SK-N-DZ (cell line): ENCODE results near the gene HMG20A.

Source experiments
- DNase-seq: peaks from one replicate; pipeline ENCODE4 v3.0.0-alpha.2; 2015; ENCODE audit warnings: low spot score

Gene HMG20A

GRCh38 chr15:77426871-77427270 is 6.2 kb downstream of the HMG20A start:
- no peak for DNase-seq

- DNase-seq: no peak
Observed at GRCh38 chr15:77430213-77430612, 9.5 kb downstream of the HMG20A start.

DNA sequence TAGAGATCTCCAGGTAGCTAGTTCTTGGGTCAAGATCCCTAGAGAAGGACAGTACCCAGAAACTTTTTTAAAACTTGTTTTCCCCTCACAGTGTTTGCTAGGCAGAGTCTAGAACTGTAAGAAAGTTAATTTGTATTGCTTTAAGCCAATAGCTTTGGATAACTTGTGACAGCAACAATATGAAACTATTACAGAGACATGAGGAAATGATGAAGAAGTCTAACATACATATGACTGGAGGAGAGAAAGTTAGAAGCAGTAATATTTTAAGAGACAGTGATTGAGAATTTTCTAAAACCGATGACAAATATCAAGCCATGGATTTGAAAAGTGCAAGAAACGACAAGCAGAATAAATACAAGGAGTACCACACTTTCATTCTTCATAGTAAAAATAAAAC is 10.0 kb downstream of the HMG20A start:
- no peak for DNase-seq

DNA sequence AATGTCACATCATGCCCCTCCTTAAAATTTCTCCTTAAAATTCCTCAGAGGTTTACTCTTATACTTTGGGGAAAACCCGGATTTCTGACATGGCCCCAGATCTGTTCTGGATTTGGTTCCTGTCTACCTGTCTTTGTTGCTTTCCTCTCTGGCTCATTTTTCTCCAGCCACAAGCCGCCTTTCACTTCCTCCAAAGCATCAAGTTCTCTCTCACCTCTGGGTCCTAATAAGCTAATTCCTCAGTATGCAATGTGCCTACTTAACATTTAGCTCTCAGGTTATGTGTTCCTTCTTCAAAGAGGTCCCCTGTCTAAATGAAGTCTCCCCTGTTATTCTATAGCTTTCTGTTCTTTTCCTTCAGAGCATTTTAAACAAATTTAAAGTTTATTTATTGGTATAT is 16.1 kb downstream of the HMG20A start:
- DNase-seq: no peak

GRCh38 chr15:77437264-77437663 is 16.6 kb downstream of the HMG20A start:
- no peak for DNase-seq

DNA sequence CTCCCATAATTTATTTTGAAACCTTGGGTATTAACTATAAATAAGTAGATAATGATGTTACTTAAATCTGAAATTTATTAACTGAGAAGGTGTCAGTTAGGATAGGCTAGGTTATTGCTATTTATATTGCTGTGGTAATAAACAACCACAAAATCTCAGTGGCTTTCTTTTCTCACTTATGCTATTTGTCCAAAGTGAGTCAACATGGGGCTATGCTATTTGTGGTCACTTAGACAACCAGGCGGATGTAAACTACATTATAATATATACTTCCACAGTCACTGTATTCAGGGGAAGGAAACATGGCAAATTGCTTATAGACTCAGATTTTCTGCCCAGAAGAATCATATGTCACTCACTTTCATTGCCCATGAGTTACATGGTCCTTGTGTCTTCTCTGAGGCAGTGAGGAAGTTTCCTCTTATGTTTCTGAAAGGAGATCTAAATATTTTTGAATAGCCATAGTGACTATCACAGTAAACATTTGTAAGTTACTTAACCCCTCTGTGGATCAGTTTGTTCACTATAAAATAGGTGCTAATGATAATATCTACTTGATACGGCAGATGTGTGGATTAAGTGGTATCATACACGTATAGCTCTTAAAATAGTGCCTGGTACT is 19.8 kb downstream of the HMG20A start:
- no peak for DNase-seq

DNA sequence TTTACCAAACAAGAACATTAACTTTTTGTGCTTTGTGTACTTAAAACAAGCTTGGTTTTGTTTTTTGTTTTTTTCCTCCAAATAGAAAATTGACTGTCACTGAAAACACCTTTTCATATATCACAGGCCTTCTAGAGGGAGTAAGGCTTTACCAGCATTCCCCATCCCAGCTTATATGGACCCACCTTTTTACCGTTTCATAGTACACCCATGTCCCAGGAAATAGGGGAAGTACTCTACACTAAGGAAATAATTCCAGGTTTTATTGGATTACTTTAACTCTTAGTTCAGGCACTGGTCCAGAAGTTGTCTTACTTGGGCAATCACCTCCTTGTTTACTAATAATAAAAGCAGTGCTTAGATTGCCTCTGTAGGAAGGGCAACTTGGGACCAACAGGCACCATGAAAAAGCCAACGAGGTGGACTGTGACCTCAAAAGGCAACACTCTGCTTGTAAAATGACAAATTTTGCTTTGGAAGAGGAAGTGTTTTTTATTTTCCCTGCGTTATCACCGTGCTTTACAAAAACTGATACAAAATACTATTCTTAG is 26.2 kb downstream of the HMG20A start:
- no peak for DNase-seq

GRCh38 chr15:77454265-77454664 is 33.6 kb downstream of the HMG20A start:
- no peak for DNase-seq

- DNase-seq: no peak
Observed at GRCh38 chr15:77454951-77455350, 34.3 kb downstream of the HMG20A start.

- no peak for DNase-seq
Observed at GRCh38 chr15:77455696-77456321, 35.1 kb downstream of the HMG20A start.

- DNase-seq: no peak
Observed at GRCh38 chr15:77456746-77457145, 36.1 kb downstream of the HMG20A start.

DNA sequence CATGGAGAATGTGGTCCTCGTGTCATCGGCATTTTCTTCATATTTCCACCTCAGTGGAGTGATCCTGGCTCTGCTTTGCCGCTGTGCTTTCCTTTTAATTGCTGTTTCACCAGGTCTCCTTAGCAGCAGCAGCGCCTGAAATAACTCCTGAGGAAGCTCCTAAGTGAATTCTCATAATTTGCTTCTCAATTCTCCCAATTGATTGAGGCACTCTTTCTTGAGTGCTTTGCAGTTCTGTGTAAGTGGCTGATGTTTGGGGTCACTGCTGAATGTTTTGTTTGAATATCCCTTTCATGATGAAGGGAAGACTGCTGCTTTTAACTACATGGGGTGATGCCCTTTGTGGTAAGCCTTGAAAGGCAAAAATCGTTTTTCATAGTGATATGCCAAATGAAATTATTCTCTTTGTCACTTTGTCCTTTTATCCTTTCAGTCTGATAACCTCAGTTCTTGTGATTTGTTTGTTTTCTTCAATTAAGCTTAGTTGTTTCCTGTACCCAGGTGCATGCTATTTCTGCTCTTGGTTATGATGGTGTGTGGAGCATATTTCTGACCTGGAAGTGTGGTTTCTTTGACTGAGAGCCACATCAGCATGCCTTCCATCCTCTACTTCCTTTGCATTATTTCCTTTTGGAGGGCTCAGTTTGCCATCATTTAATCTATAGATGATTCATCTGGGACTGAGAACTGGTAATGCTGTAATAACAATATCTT is 36.7 kb downstream of the HMG20A start:
- no peak for DNase-seq

GRCh38 chr15:77457905-77458265 is 37.2 kb downstream of the HMG20A start:
- no peak for DNase-seq

GRCh38 chr15:77459031-77459430 is 38.3 kb downstream of the HMG20A start:
- DNase-seq: no peak

DNA sequence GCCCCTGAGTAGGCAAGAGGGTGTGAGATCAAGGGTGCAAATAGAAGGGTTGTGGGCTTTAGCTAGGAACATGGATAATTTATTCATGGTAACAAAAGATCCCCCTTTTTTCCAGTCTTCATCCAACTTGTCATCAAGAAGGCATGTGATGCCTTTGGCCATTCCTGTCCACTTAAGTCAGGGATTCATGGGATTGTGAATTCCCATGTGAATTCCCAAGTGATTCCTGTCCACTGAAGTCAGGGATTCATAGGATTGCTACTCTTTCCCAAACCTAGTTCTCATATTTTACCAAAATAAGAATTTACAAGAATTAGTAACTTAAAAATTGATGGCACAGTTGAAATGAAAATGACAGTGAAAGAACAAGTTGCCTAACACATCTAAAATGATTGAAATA is 40.8 kb downstream of the HMG20A start:
- no peak for DNase-seq

GRCh38 chr15:77464129-77464865 is 43.6 kb downstream of the HMG20A start:
- DNase-seq: no peak

GRCh38 chr15:77466521-77466920 is 45.8 kb downstream of the HMG20A start:
- no peak for DNase-seq

- no peak for DNase-seq
Observed at GRCh38 chr15:77468896-77469295, 48.2 kb downstream of the HMG20A start.

- DNase-seq: no peak
Observed at GRCh38 chr15:77470235-77470634, 49.5 kb downstream of the HMG20A start.

GRCh38 chr15:77473328-77473727 is 52.6 kb downstream of the HMG20A start:
- DNase-seq: no peak

GRCh38 chr15:77474310-77474988 is 53.8 kb downstream of the HMG20A start:
- DNase-seq: no peak

DNA sequence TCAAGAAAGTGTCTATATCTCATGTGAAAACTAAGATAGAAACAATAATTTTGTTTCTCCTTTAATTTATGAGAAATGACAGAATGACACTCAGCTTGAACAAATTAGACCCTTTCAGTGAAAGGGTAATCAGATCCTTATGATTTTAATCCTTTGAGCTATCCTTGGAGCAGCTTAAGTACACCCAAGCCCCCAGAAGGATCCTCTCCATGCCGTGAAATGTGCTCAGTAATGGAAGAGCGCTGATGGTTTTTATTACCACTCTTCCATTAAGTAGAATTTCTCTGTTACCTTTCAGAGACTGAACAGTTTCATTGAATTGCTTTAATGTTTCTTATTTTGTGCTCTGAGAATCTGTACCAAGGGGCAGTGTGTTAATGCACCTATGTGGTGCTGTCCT is 54.3 kb downstream of the HMG20A start:
- no peak for DNase-seq
